CD14-positive monocyte (primary cell): ENCODE results near the gene RALB. TPM values are rescaled to one million over a fixed set of nuclear protein-coding genes. Genes with fewer than 3 reads are reported as not detected.

Source experiments
- DNase-seq, 3 donors: peaks; one replicate each; pipeline ENCODE4 v3.0.0-alpha.2; 2011 to 2022
- H2AFZ ChIP-seq: 2 replicates; pipeline ENCODE4 v1.6.0; 2012; ENCODE audit warnings: mild to moderate bottlenecking, low read depth, low read length, inconsistent platforms; ENCODE audit not compliant: insufficient read depth, poor library complexity, severe bottlenecking
- H3K27ac ChIP-seq, 2 donors: 1 replicate in 1 of 2; 2 replicates in 1 of 2; pipeline ENCODE4 v1.5.1; 2012 to 2013; ENCODE audit warnings: low read length in 2 of 2, control low read depth in 1 of 2, inconsistent platforms in 1 of 2, low read depth in 1 of 2, mild to moderate bottlenecking in 1 of 2
- H3K27me3 ChIP-seq, 2 donors: one replicate each; pipeline versions ENCODE4 v1.6.0 to v1.6.1; 2011 to 2013; ENCODE audit warnings: low read length in 2 of 2; ENCODE audit not compliant: control insufficient read depth in 2 of 2, insufficient read depth in 2 of 2
- H3K36me3 ChIP-seq, 2 donors: replicated peaks in 1 of 2; 1 replicate in 1 of 2; 2 replicates in 1 of 2; pipeline versions ENCODE4 v1.5.1 to v1.6.1; 2012 to 2013; ENCODE audit warnings: low read length in 2 of 2, control low read depth in 1 of 2, inconsistent platforms in 1 of 2, mild to moderate bottlenecking in 1 of 2; ENCODE audit not compliant: insufficient read depth in 2 of 2, control insufficient read depth in 1 of 2
- H3K4me1 ChIP-seq, 2 donors: 1 replicate in 1 of 2; 2 replicates in 1 of 2; pipeline versions ENCODE4 v1.5.1 to v1.6.1; 2012 to 2013; ENCODE audit warnings: low read length in 2 of 2, control low read depth in 1 of 2, inconsistent platforms in 1 of 2, mild to moderate bottlenecking in 1 of 2, moderate library complexity in 1 of 2; ENCODE audit not compliant: insufficient read depth in 2 of 2, control insufficient read depth in 1 of 2
- H3K4me2 ChIP-seq: replicated peaks from 2 replicates; pipeline ENCODE3; 2012; ENCODE audit warnings: low read length, moderate library complexity, mild to moderate bottlenecking; ENCODE audit not compliant: poor library complexity, severe bottlenecking; ENCODE audit errors: extremely low read depth
- H3K4me3 ChIP-seq, 3 experiments: fragments of 200-600 bp in 1 of 3; sonication (generic) in 1 of 3; replicated peaks in 1 of 3; 1 replicate in 2 of 3; 2 replicates in 1 of 3; pipeline ENCODE4 v1.5.1; 2011 to 2013; ENCODE audit warnings: low read length in 3 of 3, mild to moderate bottlenecking in 3 of 3, control low read depth in 2 of 3, low read depth in 2 of 3, inconsistent platforms in 1 of 3, moderate library complexity in 1 of 3
- H3K79me2 ChIP-seq: 2 replicates; pipeline ENCODE4 v1.6.0; 2012; ENCODE audit warnings: mild to moderate bottlenecking, control low read depth, inconsistent platforms, low read length, moderate library complexity; ENCODE audit not compliant: insufficient read depth
- H3K9ac ChIP-seq: 2 replicates; pipeline ENCODE4 v1.6.0; 2017; ENCODE audit warnings: low read length, mild to moderate bottlenecking; ENCODE audit not compliant: insufficient read depth, poor library complexity, severe bottlenecking
- H3K9me3 ChIP-seq, 2 donors: replicated peaks in 1 of 2; 1 replicate in 1 of 2; 2 replicates in 1 of 2; pipeline versions ENCODE4 v1.5.1 to v1.6.1; 2012 to 2013; ENCODE audit warnings: low read length in 2 of 2, control low read depth in 1 of 2; ENCODE audit not compliant: control insufficient read depth in 1 of 2, insufficient read depth in 1 of 2
- H4K20me1 ChIP-seq: 2 replicates; pipeline ENCODE4 v1.6.0; 2012; ENCODE audit warnings: mild to moderate bottlenecking, low read length, control low read depth, moderate library complexity; ENCODE audit not compliant: insufficient read depth
- H3K27ac Mint-ChIP-seq, 7 donors: one replicate each; pipeline ENCODE4 v1.8.0; 2020; ENCODE audit warnings: mild to moderate bottlenecking in 7 of 7, mixed read lengths in 7 of 7, moderate library complexity in 6 of 7, inconsistent platforms in 2 of 7
- H3K27me3 Mint-ChIP-seq, 3 donors: one replicate each; pipeline ENCODE4 v1.8.0; 2021 to 2022; ENCODE audit warnings: low read depth in 3 of 3, mild to moderate bottlenecking in 3 of 3, mixed read lengths in 3 of 3, moderate library complexity in 3 of 3, inconsistent platforms in 1 of 3
- H3K36me3 Mint-ChIP-seq, 2 donors: one replicate each; pipeline ENCODE4 v1.8.0; 2020; ENCODE audit warnings: mixed read lengths in 2 of 2, inconsistent platforms in 1 of 2, mild to moderate bottlenecking in 1 of 2
- H3K4me1 Mint-ChIP-seq: one replicate; pipeline ENCODE4 v1.8.0; 2020; ENCODE audit warnings: mild to moderate bottlenecking, mixed read lengths
- H3K4me3 Mint-ChIP-seq, 2 donors: one replicate each; pipeline ENCODE4 v1.8.0; 2020; ENCODE audit warnings: mild to moderate bottlenecking in 2 of 2, mixed read lengths in 2 of 2, moderate library complexity in 1 of 2
- H3K9me3 Mint-ChIP-seq, 7 donors: one replicate each; pipeline ENCODE4 v1.8.0; 2020 to 2022; ENCODE audit warnings: mixed read lengths in 7 of 7, mild to moderate bottlenecking in 6 of 7, moderate library complexity in 6 of 7, inconsistent platforms in 2 of 7
- WGBS: methylation state at CpG from one replicate; pipeline ENCODE4 v1.1.5; 2013; ENCODE audit warnings: missing lambda C conversion rate; ENCODE audit not compliant: insufficient coverage; 5-methylcytosine and 5-hydroxymethylcytosine counted together
- intact Hi-C, 2 donors: fragments of 100-400 bp; cut with micrococcal nuclease; formaldehyde crosslinking; loops; one replicate each; pipeline versions ENCODE4 v1.15.0 to v1.15.1; 2023
- polyA plus RNA-seq, 3 donors: library from polyadenylated mRNA; depleted of rRNA in 1 of 3; unstranded in 2 of 3; stranded (reverse) in 1 of 3; fragments of 300-500 nt in 2 of 3; fragments of >200 nt in 1 of 3; fragmentation: Illumina TruSeq in 2 of 3; gene quantifications; 1 replicate in 2 of 3; 2 replicates in 1 of 3; pipeline ENCODE4 v1.2.3, GENCODE V29; 2012 to 2021
- TF ChIP-seq, protein P1 (sequence below): fragments of 200-600 bp; IDR thresholded peaks from one replicate; pipeline ENCODE4 v1.8.0; 2022; ENCODE audit warnings: antibody characterized with exemption, mild to moderate bottlenecking

Gene RALB
- polyA plus RNA-seq, 3 donors, result 57.2 to 163 (median 139) TPM

DNA sequence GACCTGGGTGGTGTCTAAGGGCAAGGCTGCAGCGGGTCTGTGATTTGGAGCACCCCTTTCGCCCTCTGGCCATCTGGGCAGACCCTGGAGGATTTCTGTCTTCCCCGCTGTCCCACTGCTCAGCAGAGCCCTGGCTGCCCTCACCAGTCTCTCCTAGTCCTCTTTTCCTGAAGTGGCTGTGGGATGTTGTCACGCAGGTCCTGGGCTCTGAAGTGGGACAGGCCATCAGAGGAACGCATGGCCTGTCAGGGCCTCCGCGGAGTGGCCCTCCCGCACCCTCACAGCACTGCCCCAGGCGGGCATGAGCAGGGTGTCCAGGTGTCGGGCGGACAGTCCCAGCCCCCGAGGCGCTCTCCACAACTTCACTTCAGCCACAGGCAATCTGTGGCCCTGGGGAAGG lies 28.4 kb upstream of the RALB start:
- Histone ChIP-seq H2AFZ (peak overlapping the region; percentile 99), H3K27me3 (peaks cover 0 to 5% of the 10 kb centered on the region in 2 donors), H3K9ac (no peak overlapping the region), H3K9me3 (peaks cover 0 to 8% of the 10 kb centered on the region in 2 donors), H3K4me1 (peaks cover 13 to 30% of the 10 kb centered on the region in 2 donors), H3K27ac (no peak overlapping the region), H3K79me2 (peaks cover 15% of the 10 kb centered on the region), H3K4me3 (peak overlapping the region in 1 of 3 experiments; percentile 80), H3K4me2 (no peak overlapping the region), H3K36me3 (peaks cover 5% of the 10 kb centered on the region in 2 donors), H4K20me1 (peaks cover 4% of the 10 kb centered on the region)
- peaks cover 24 to 30% of the 10 kb centered on the region in 2 donors for H3K36me3 Mint-ChIP-seq
- peaks cover 6 to 10% (median 7%) of the 10 kb centered on the region in 7 donors for H3K9me3 Mint-ChIP-seq
- peaks cover 13 to 24% (median 22%) of the 10 kb centered on the region in 3 donors for H3K27me3 Mint-ChIP-seq
- H3K4me3 Mint-ChIP-seq, result peak overlapping the region; percentile 83 to 89
- H3K27ac Mint-ChIP-seq, result no peak overlapping the region
- TF ChIP-seq, protein P1, sequence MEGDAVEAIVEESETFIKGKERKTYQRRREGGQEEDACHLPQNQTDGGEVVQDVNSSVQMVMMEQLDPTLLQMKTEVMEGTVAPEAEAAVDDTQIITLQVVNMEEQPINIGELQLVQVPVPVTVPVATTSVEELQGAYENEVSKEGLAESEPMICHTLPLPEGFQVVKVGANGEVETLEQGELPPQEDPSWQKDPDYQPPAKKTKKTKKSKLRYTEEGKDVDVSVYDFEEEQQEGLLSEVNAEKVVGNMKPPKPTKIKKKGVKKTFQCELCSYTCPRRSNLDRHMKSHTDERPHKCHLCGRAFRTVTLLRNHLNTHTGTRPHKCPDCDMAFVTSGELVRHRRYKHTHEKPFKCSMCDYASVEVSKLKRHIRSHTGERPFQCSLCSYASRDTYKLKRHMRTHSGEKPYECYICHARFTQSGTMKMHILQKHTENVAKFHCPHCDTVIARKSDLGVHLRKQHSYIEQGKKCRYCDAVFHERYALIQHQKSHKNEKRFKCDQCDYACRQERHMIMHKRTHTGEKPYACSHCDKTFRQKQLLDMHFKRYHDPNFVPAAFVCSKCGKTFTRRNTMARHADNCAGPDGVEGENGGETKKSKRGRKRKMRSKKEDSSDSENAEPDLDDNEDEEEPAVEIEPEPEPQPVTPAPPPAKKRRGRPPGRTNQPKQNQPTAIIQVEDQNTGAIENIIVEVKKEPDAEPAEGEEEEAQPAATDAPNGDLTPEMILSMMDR, result no peak
- WGBS, result 84% methylated on average over 10 of the region's 13 CpGs
- DNase-seq, result no peak
- peaks cover 38% of the 10 kb centered on the region for H3K4me1 Mint-ChIP-seq
- intact Hi-C loops, result loop anchor here in 1 of 2 donors (10.0 kb wide), 1 partner anchor 91 kb away; no protein-coding TSS in a partner anchor

GRCh38 chr2:120224735-120225548 lies 27.7 kb upstream of the RALB start:
- Histone ChIP-seq H4K20me1 (no peaks in the 10 kb centered on the region), H3K9ac (no peak overlapping the region), H2AFZ (no peak overlapping the region), H3K4me3 (no peak overlapping the region), H3K4me1 (peaks cover 13 to 30% of the 10 kb centered on the region in 2 donors), H3K4me2 (no peak overlapping the region), H3K27ac (no peak overlapping the region), H3K9me3 (peaks cover 0 to 8% of the 10 kb centered on the region in 2 donors), H3K36me3 (peaks cover 1 to 5% of the 10 kb centered on the region in 2 donors), H3K27me3 (peaks cover 0 to 5% of the 10 kb centered on the region in 2 donors), H3K79me2 (peaks cover 15% of the 10 kb centered on the region)
- 97% methylated on average over 7 of the region's 9 CpGs for WGBS
- H3K4me1 Mint-ChIP-seq, result peaks cover 35% of the 10 kb centered on the region
- peaks cover 20 to 25% of the 10 kb centered on the region in 2 donors for H3K36me3 Mint-ChIP-seq
- TF ChIP-seq, protein P1, result no peak
- peaks cover 6 to 10% (median 7%) of the 10 kb centered on the region in 7 donors for H3K9me3 Mint-ChIP-seq
- peaks cover 14 to 24% (median 22%) of the 10 kb centered on the region in 3 donors for H3K27me3 Mint-ChIP-seq
- intact Hi-C loops, result loop anchor here in 1 of 2 donors (10.0 kb wide), 1 partner anchor 90 kb away; no protein-coding TSS in a partner anchor
- H3K4me3 Mint-ChIP-seq, result no peak overlapping the region
- DNase-seq, result no peak
- H3K27ac Mint-ChIP-seq, result no peak overlapping the region
